Muscle layer of duodenum (tissue), 2 donors: ENCODE results near the gene TMEM59L.

ENCODE experiments used
- H3K27ac ChIP-seq: one replicate; pipeline ENCODE4 v1.7.0; 2013; ENCODE audit warnings: mild to moderate bottlenecking, low read length
- H3K27me3 ChIP-seq: one replicate; pipeline ENCODE4 v1.7.0; 2013; ENCODE audit warnings: low read depth, mild to moderate bottlenecking, control low read depth, low read length
- H3K36me3 ChIP-seq, 2 donors: one replicate each; pipeline ENCODE4 v1.7.0; 2013; ENCODE audit warnings: low read length in 2 of 2, control low read depth in 1 of 2, mild to moderate bottlenecking in 1 of 2; ENCODE audit not compliant: insufficient read depth in 2 of 2, control insufficient read depth in 1 of 2
- H3K4me1 ChIP-seq, 2 donors: one replicate each; pipeline ENCODE4 v1.7.0; 2013; ENCODE audit warnings: low read length in 2 of 2, mild to moderate bottlenecking in 2 of 2, control low read depth in 1 of 2, moderate library complexity in 1 of 2; ENCODE audit not compliant: insufficient read depth in 2 of 2, control insufficient read depth in 1 of 2
- H3K4me3 ChIP-seq, 2 donors: one replicate each; pipeline ENCODE4 v1.7.0; 2013; ENCODE audit warnings: low read length in 2 of 2, low read depth in 1 of 2, mild to moderate bottlenecking in 1 of 2
- H3K9me3 ChIP-seq, 2 donors: one replicate each; pipeline ENCODE4 v1.7.0; 2013; ENCODE audit warnings: low read length in 2 of 2, control low read depth in 1 of 2, mild to moderate bottlenecking in 1 of 2; ENCODE audit not compliant: control insufficient read depth in 1 of 2
- donor health status: healthy.

TMEM59L gene

GRCh38 chr19:18647807-18648206 is 35.1 kb downstream of the TMEM59L start:
- Histone ChIP-seq H3K36me3 (no peaks in the 10 kb centered on the region), H3K4me1 (peaks cover 8 to 39% of the 10 kb centered on the region in 2 donors)

GRCh38 chr19:18648973-18649315 is 36.3 kb downstream of the TMEM59L start:
- no peaks in the 10 kb centered on the region for H3K9me3 ChIP-seq
- no peaks in the 10 kb centered on the region for H3K36me3 ChIP-seq
- H3K4me3 ChIP-seq = no peak overlapping the region
- peaks cover 8 to 39% of the 10 kb centered on the region in 2 donors for H3K4me1 ChIP-seq
- no peaks in the 10 kb centered on the region for H3K27me3 ChIP-seq
- H3K27ac ChIP-seq = peak overlapping the region; percentile 47

More at GRCh38 chr19:18647807-18648206, 35.1 kb downstream of the TMEM59L start:
- Histone ChIP-seq H3K4me3 (no peak overlapping the region), H3K27ac (no peak overlapping the region), H3K9me3 (no peaks in the 10 kb centered on the region), H3K27me3 (no peaks in the 10 kb centered on the region)

GRCh38 chr19:18649371-18650020 is 36.8 kb downstream of the TMEM59L start:
- Histone ChIP-seq H3K4me3 (peak overlapping the region; percentile 39 to 41), H3K4me1 (peaks cover 8 to 37% of the 10 kb centered on the region in 2 donors), H3K9me3 (no peaks in the 10 kb centered on the region), H3K36me3 (no peaks in the 10 kb centered on the region), H3K27ac (peak overlapping the region; percentile 85), H3K27me3 (no peaks in the 10 kb centered on the region)

GRCh38 chr19:18650021-18650390 is 37.3 kb downstream of the TMEM59L start:
- no peaks in the 10 kb centered on the region for H3K9me3 ChIP-seq
- no peaks in the 10 kb centered on the region for H3K36me3 ChIP-seq
- H3K4me3 ChIP-seq = peak overlapping the region; percentile 39 to 41
- H3K4me1 ChIP-seq = peaks cover 8 to 32% of the 10 kb centered on the region in 2 donors
- peak overlapping the region; percentile 85 for H3K27ac ChIP-seq
- H3K27me3 ChIP-seq = no peaks in the 10 kb centered on the region

- Histone ChIP-seq H3K27me3 (no peaks in the 10 kb centered on the region), H3K36me3 (no peaks in the 10 kb centered on the region), H3K4me1 (peaks cover 8 to 31% of the 10 kb centered on the region in 2 donors), H3K9me3 (no peaks in the 10 kb centered on the region), H3K4me3 (peak overlapping the region in 1 of 2 donors; percentile 41), H3K27ac (peak overlapping the region; percentile 85)
These were observed 37.9 kb downstream of the TMEM59L start for GRCh38 chr19:18650468-18651041.

- H3K4me1 ChIP-seq = peaks cover 8 to 31% of the 10 kb centered on the region in 2 donors
- H3K27ac ChIP-seq = peak overlapping the region; percentile 60
- no peak overlapping the region for H3K4me3 ChIP-seq
- H3K9me3 ChIP-seq = no peaks in the 10 kb centered on the region
- no peaks in the 10 kb centered on the region for H3K27me3 ChIP-seq
- H3K36me3 ChIP-seq = no peaks in the 10 kb centered on the region
These were observed 38.6 kb downstream of the TMEM59L start for GRCh38 chr19:18651300-18651699.

GRCh38 chr19:18651733-18652132 is 39.1 kb downstream of the TMEM59L start:
- Histone ChIP-seq H3K4me1 (peaks cover 8 to 31% of the 10 kb centered on the region in 2 donors), H3K9me3 (no peaks in the 10 kb centered on the region), H3K4me3 (no peak overlapping the region), H3K27me3 (no peaks in the 10 kb centered on the region), H3K27ac (peak overlapping the region; percentile 60), H3K36me3 (no peaks in the 10 kb centered on the region)

- no peak overlapping the region for H3K27ac ChIP-seq
- H3K27me3 ChIP-seq = no peaks in the 10 kb centered on the region
- H3K36me3 ChIP-seq = no peaks in the 10 kb centered on the region
- H3K9me3 ChIP-seq = no peaks in the 10 kb centered on the region
- H3K4me1 ChIP-seq = peaks cover 12 to 48% of the 10 kb centered on the region in 2 donors
- no peak overlapping the region for H3K4me3 ChIP-seq
These were observed 41.2 kb downstream of the TMEM59L start for GRCh38 chr19:18653853-18654252.

GRCh38 chr19:18654469-18654868 is 41.8 kb downstream of the TMEM59L start:
- Histone ChIP-seq H3K27ac (no peak overlapping the region), H3K27me3 (no peaks in the 10 kb centered on the region), H3K4me3 (no peak overlapping the region), H3K9me3 (no peaks in the 10 kb centered on the region), H3K36me3 (no peaks in the 10 kb centered on the region), H3K4me1 (peaks cover 12 to 42% of the 10 kb centered on the region in 2 donors)

- H3K27ac ChIP-seq = no peak overlapping the region
- no peaks in the 10 kb centered on the region for H3K36me3 ChIP-seq
- H3K4me1 ChIP-seq = peaks cover 9 to 40% of the 10 kb centered on the region in 2 donors
- no peak overlapping the region for H3K4me3 ChIP-seq
- H3K27me3 ChIP-seq = no peaks in the 10 kb centered on the region
- no peaks in the 10 kb centered on the region for H3K9me3 ChIP-seq
These were observed 42.6 kb downstream of the TMEM59L start for GRCh38 chr19:18655173-18655844.

GRCh38 chr19:18656337-18657086 is 43.8 kb downstream of the TMEM59L start:
- no peak overlapping the region for H3K27ac ChIP-seq
- H3K36me3 ChIP-seq = no peaks in the 10 kb centered on the region
- H3K4me3 ChIP-seq = no peak overlapping the region
- peaks cover 4 to 30% of the 10 kb centered on the region in 2 donors for H3K4me1 ChIP-seq
- no peaks in the 10 kb centered on the region for H3K27me3 ChIP-seq
- no peaks in the 10 kb centered on the region for H3K9me3 ChIP-seq
